Progenitor cell of endocrine pancreas (in vitro differentiated cells): ENCODE results near the gene KNSTRN. TPM values are rescaled to one million over a fixed set of nuclear protein-coding genes. Genes with fewer than 3 reads are reported as not detected.

ENCODE experiments used
- DNase-seq: peaks from one replicate; pipeline ENCODE4 v3.0.0; 2021; ENCODE audit warnings: low spot score; ENCODE audit not compliant: unreplicated experiment
- H3K27ac Mint-ChIP-seq: 2 replicates; pipeline ENCODE4 v1.8.0; 2021; ENCODE audit warnings: mild to moderate bottlenecking, moderate library complexity, mixed read lengths
- H3K27me3 Mint-ChIP-seq: 2 replicates; pipeline ENCODE4 v1.8.0; 2021; ENCODE audit warnings: mixed read lengths
- H3K36me3 Mint-ChIP-seq: 2 replicates; pipeline ENCODE4 v1.8.0; 2022; ENCODE audit warnings: mixed read lengths; ENCODE audit not compliant: insufficient read depth
- H3K4me1 Mint-ChIP-seq: 2 replicates; pipeline ENCODE4 v1.8.0; 2021; ENCODE audit warnings: low read depth, mixed read lengths
- H3K4me3 Mint-ChIP-seq: 2 replicates; pipeline ENCODE4 v1.8.0; 2021; ENCODE audit warnings: low read depth, mild to moderate bottlenecking, moderate library complexity, mixed read lengths
- H3K9me3 Mint-ChIP-seq: 2 replicates; pipeline ENCODE4 v1.8.0; 2021; ENCODE audit warnings: low read depth, mixed read lengths
- CTCF ChIP-seq: fragments of 200-600 bp; sonication (generic); IDR thresholded peaks from one replicate; pipeline ENCODE4 v1.5.0; 2021; ENCODE audit warnings: antibody characterized with exemption, mild to moderate bottlenecking; ENCODE audit not compliant: unreplicated experiment
- total RNA-seq: library from RNA; stranded (reverse); gene quantifications from 2 replicates; pipeline ENCODE4 v1.2.1, GENCODE V29; 2021

Gene KNSTRN
- total RNA-seq, 1 donor from 2014 or later = 44.8 TPM

GRCh38 chr15:40379374-40379773, 3.1 kb upstream of the KNSTRN start:
- H3K27me3 Mint-ChIP-seq = peaks cover 3% of the 10 kb centered on the region
- DNase-seq = no peak

GRCh38 chr15:40379853-40380252, 2.7 kb upstream of the KNSTRN start:
- H3K4me3 Mint-ChIP-seq = no peak overlapping the region
- H3K4me1 Mint-ChIP-seq = peaks cover 19% of the 10 kb centered on the region
- H3K9me3 Mint-ChIP-seq = no peaks in the 10 kb centered on the region
- DNase-seq = no peak
- H3K27me3 Mint-ChIP-seq = peaks cover 3% of the 10 kb centered on the region
- peaks cover 1% of the 10 kb centered on the region for H3K36me3 Mint-ChIP-seq
- no peak for TF ChIP-seq CTCF
- no peak overlapping the region for H3K27ac Mint-ChIP-seq

More at GRCh38 chr15:40379374-40379773, 3.1 kb upstream of the KNSTRN start:
- peaks cover under 1% of the 10 kb centered on the region for H3K36me3 Mint-ChIP-seq
- no peak overlapping the region for H3K4me3 Mint-ChIP-seq
- peaks cover 16% of the 10 kb centered on the region for H3K4me1 Mint-ChIP-seq
- H3K27ac Mint-ChIP-seq = no peak overlapping the region
- no peak for TF ChIP-seq CTCF
- H3K9me3 Mint-ChIP-seq = no peaks in the 10 kb centered on the region

- Mint-ChIP-seq H3K4me1 (peaks cover 23% of the 10 kb centered on the region), H3K4me3 (no peak overlapping the region), H3K9me3 (no peaks in the 10 kb centered on the region)
Observed at GRCh38 chr15:40380636-40381035, 1.9 kb upstream of the KNSTRN start.

GRCh38 chr15:40381818-40382529, 547 bp upstream of the KNSTRN start:
- peaks cover 23% of the 10 kb centered on the region for H3K4me1 Mint-ChIP-seq
- peaks cover 11% of the 10 kb centered on the region for H3K36me3 Mint-ChIP-seq
- H3K27ac Mint-ChIP-seq = peak overlapping the region; percentile 95
- no peak overlapping the region for H3K4me3 Mint-ChIP-seq
- TF ChIP-seq CTCF = no peak
- H3K9me3 Mint-ChIP-seq = no peaks in the 10 kb centered on the region
- no peak for DNase-seq
- peaks cover 3% of the 10 kb centered on the region for H3K27me3 Mint-ChIP-seq

More at GRCh38 chr15:40380636-40381035, 1.9 kb upstream of the KNSTRN start:
- no peak for DNase-seq
- H3K27me3 Mint-ChIP-seq = peaks cover 3% of the 10 kb centered on the region
- no peak overlapping the region for H3K27ac Mint-ChIP-seq
- no peak for TF ChIP-seq CTCF
- H3K36me3 Mint-ChIP-seq = peaks cover 6% of the 10 kb centered on the region

- Mint-ChIP-seq H3K27ac (no peak overlapping the region), H3K27me3 (no peaks in the 10 kb centered on the region), H3K36me3 (peaks cover 32% of the 10 kb centered on the region), H3K4me1 (peaks cover 23% of the 10 kb centered on the region), H3K4me3 (no peak overlapping the region), H3K9me3 (no peaks in the 10 kb centered on the region)
- no peak for TF ChIP-seq CTCF
- DNase-seq = no peak
Observed at GRCh38 chr15:40386480-40386879, 4.0 kb downstream of the KNSTRN start.
